H1 (cell line): ENCODE results near the gene SPEM1. TPM values are rescaled to one million over a fixed set of nuclear protein-coding genes. Genes with fewer than 3 reads are reported as not detected.

Experiments
- CTCF ChIA-PET: fragments of 300-600 bp; sonication (Branson Sonifier 250); formaldehyde crosslinking; loops from one replicate; lab custom pipeline; 2021; ENCODE audit not compliant: partially characterized antibody; lab: Charles Lee
- POLR2A ChIA-PET: fragments of 300-600 bp; sonication (Branson Sonifier 250); formaldehyde crosslinking; loops from one replicate; lab custom pipeline; 2021; ENCODE audit warnings: inconsistent platforms; ENCODE audit not compliant: partially characterized antibody; lab: Charles Lee
- DNase-seq, 2 experiments: peaks; one replicate each; pipeline versions ENCODE4 v3.0.0 to v3.0.0-alpha.2; 2010 to 2022; ENCODE audit warnings: low spot score in 2 of 2, low read depth in 1 of 2, mixed read lengths in 1 of 2
- FAIRE-seq: peaks from 2 replicates; lab custom pipeline; 2011; peaks lifted over from hg19 to GRCh38; lab: Jason Lieb, UNC
- H2AFZ ChIP-seq: 2 replicates; pipeline ENCODE4 v1.8.1; 2012; ENCODE audit warnings: low read length, inconsistent platforms
- H2AK5ac ChIP-seq: 2 replicates; pipeline ENCODE4 v1.6.1; 2013; ENCODE audit warnings: low read depth, low read length
- H2BK120ac ChIP-seq: replicated peaks from 2 replicates; pipeline ENCODE3; 2013; ENCODE audit warnings: low read depth, low read length, inconsistent platforms
- H2BK12ac ChIP-seq: 2 replicates; pipeline ENCODE4 v1.6.1; 2013; ENCODE audit warnings: low read depth, low read length
- H2BK15ac ChIP-seq: 2 replicates; pipeline ENCODE4 v1.6.1; 2013; ENCODE audit warnings: low read length
- H2BK20ac ChIP-seq: 2 replicates; pipeline ENCODE4 v1.6.1; 2013; ENCODE audit warnings: low read length
- H2BK5ac ChIP-seq: 2 replicates; pipeline ENCODE4 v1.6.1; 2013; ENCODE audit warnings: low read depth, low read length
- H3K14ac ChIP-seq: 2 replicates; pipeline ENCODE4 v1.6.1; 2013; ENCODE audit warnings: inconsistent platforms; ENCODE audit not compliant: insufficient read length
- H3K18ac ChIP-seq: 2 replicates; pipeline ENCODE4 v1.6.1; 2013; ENCODE audit warnings: low read length; ENCODE audit errors: extremely low read depth
- H3K23ac ChIP-seq: 2 replicates; pipeline ENCODE4 v1.6.1; 2013; ENCODE audit warnings: inconsistent platforms; ENCODE audit not compliant: insufficient read length
- H3K23me2 ChIP-seq: 2 replicates; pipeline ENCODE4 v1.6.1; 2013; ENCODE audit warnings: low read depth, low read length
- H3K27ac ChIP-seq: 2 replicates; pipeline ENCODE4 v1.6.1; 2011; ENCODE audit warnings: low read depth, low read length, inconsistent platforms
- H3K27me3 ChIP-seq, 4 experiments: replicated peaks in 1 of 4; 1 replicate in 1 of 4; 2 replicates in 3 of 4; pipeline versions ENCODE4 v1.6.1 to v1.8.1; 2011 to 2013; ENCODE audit warnings: low read length in 3 of 4, mild to moderate bottlenecking in 3 of 4, inconsistent platforms in 2 of 4, mixed read lengths in 2 of 4, moderate library complexity in 1 of 4; ENCODE audit not compliant: control insufficient read depth in 3 of 4, insufficient read depth in 3 of 4; ENCODE audit errors: extremely low read depth in 1 of 4
- H3K36me3 ChIP-seq, 4 experiments: 2 replicates each; pipeline versions ENCODE4 v1.6.1 to v1.8.1; 2011 to 2013; ENCODE audit warnings: mild to moderate bottlenecking in 4 of 4, low read length in 3 of 4, moderate library complexity in 2 of 4, control low read depth in 1 of 4, inconsistent platforms in 1 of 4; ENCODE audit not compliant: insufficient read depth in 4 of 4, control insufficient read depth in 2 of 4
- H3K4ac ChIP-seq: replicated peaks from 2 replicates; pipeline ENCODE3; 2013; ENCODE audit warnings: low read length, low read depth, mixed read lengths, inconsistent platforms; ENCODE audit not compliant: insufficient read length
- H3K4me1 ChIP-seq, 4 experiments: replicated peaks in 1 of 4; 1 replicate in 1 of 4; 2 replicates in 3 of 4; pipeline versions ENCODE4 v1.6.1 to v1.8.1; 2011 to 2013; ENCODE audit warnings: low read length in 3 of 4, inconsistent platforms in 2 of 4, mixed read lengths in 1 of 4; ENCODE audit not compliant: insufficient read depth in 4 of 4, control insufficient read depth in 3 of 4
- H3K4me2 ChIP-seq, 2 experiments: 2 replicates each; pipeline versions ENCODE4 v1.6.1 to v1.8.1; 2011 to 2013; ENCODE audit warnings: low read depth in 2 of 2, low read length in 2 of 2, control low read depth in 1 of 2, inconsistent platforms in 1 of 2, mild to moderate bottlenecking in 1 of 2; ENCODE audit not compliant: insufficient read depth in 1 of 2
- H3K4me3 ChIP-seq, 4 experiments: fragments of 200-600, 300-600 bp in 1 of 4; sonication (generic), shearing (Covaris generic), sonication (Bioruptor Twin) in 1 of 4; 2 replicates each; pipeline versions ENCODE4 v1.5.1 to v1.8.1; 2011 to 2016; ENCODE audit warnings: low read length in 4 of 4, low read depth in 3 of 4, control low read depth in 2 of 4, inconsistent platforms in 2 of 4, mild to moderate bottlenecking in 2 of 4, mixed read lengths in 1 of 4, moderate library complexity in 1 of 4; ENCODE audit not compliant: insufficient read depth in 2 of 4; ENCODE audit errors: extremely low read depth in 1 of 4
- H3K56ac ChIP-seq: replicated peaks from 2 replicates; pipeline ENCODE3; 2013; ENCODE audit warnings: low read depth, mild to moderate bottlenecking, mixed read lengths, low read length, inconsistent platforms; ENCODE audit not compliant: insufficient read length
- H3K79me1 ChIP-seq: 2 replicates; pipeline ENCODE4 v1.6.1; 2013; ENCODE audit warnings: low read depth, low read length, control low read depth
- H3K79me2 ChIP-seq, 2 experiments: 2 replicates each; pipeline versions ENCODE4 v1.6.1 to v1.8.1; 2012 to 2013; ENCODE audit warnings: low read length in 2 of 2, mild to moderate bottlenecking in 2 of 2, inconsistent platforms in 1 of 2; ENCODE audit not compliant: insufficient read depth in 2 of 2, control insufficient read depth in 1 of 2
- H3K9ac ChIP-seq, 4 experiments: replicated peaks in 1 of 4; 1 replicate in 1 of 4; 2 replicates in 3 of 4; pipeline versions ENCODE4 v1.6.1 to v1.8.1; 2011 to 2013; ENCODE audit warnings: low read depth in 3 of 4, low read length in 3 of 4, control low read depth in 2 of 4, mild to moderate bottlenecking in 2 of 4, moderate library complexity in 2 of 4, inconsistent platforms in 1 of 4; ENCODE audit errors: extremely low read depth in 1 of 4
- H3K9me3 ChIP-seq, 2 experiments: 2 replicates each; pipeline versions ENCODE4 v1.6.1 to v1.8.1; 2012 to 2013; ENCODE audit warnings: mild to moderate bottlenecking in 2 of 2, moderate library complexity in 2 of 2, control low read depth in 1 of 2, inconsistent platforms in 1 of 2, low read depth in 1 of 2, low read length in 1 of 2, mixed read lengths in 1 of 2; ENCODE audit not compliant: insufficient read depth in 2 of 2
- H4K20me1 ChIP-seq, 2 experiments: replicated peaks in 1 of 2; 2 replicates each; pipeline versions ENCODE3 to v1.8.1; 2011 to 2013; ENCODE audit warnings: inconsistent platforms in 2 of 2, low read length in 2 of 2, mild to moderate bottlenecking in 1 of 2; ENCODE audit not compliant: insufficient read depth in 2 of 2, control insufficient read depth in 1 of 2
- H4K5ac ChIP-seq: 2 replicates; pipeline ENCODE4 v1.6.1; 2013; ENCODE audit warnings: low read length, low read depth, mixed read lengths, inconsistent platforms; ENCODE audit not compliant: insufficient read length
- H4K8ac ChIP-seq: 2 replicates; pipeline ENCODE4 v1.8.0; 2013; ENCODE audit warnings: mild to moderate bottlenecking, moderate library complexity, low read length, inconsistent platforms; ENCODE audit not compliant: insufficient read depth; ENCODE audit errors: extremely low read depth
- H4K91ac ChIP-seq: replicated peaks from 2 replicates; pipeline ENCODE3; 2013; ENCODE audit warnings: low read length, mixed read lengths, inconsistent platforms; ENCODE audit not compliant: insufficient read length
- HDAC6 ChIP-seq: IDR thresholded peaks from one replicate; pipeline ENCODE4 v1.7.1; 2012; ENCODE audit warnings: low read depth, mild to moderate bottlenecking, inconsistent platforms, low read length, moderate library complexity
- ZNF274 ChIP-seq: IDR thresholded peaks from 2 replicates; pipeline ENCODE4 v1.7.0; 2012; ENCODE audit warnings: low read length, borderline replicate concordance; ENCODE audit errors: extremely low read depth
- WGBS, 2 experiments: shearing (Covaris generic) in 1 of 2; methylation state at CpG; one replicate each; pipeline versions ENCODE4 v1.1.6 to v1.1.7; 2013 to 2015; ENCODE audit warnings: low lambda C conversion rate in 2 of 2, mixed read lengths in 2 of 2, inconsistent platforms in 1 of 2, low coverage in 1 of 2, missing lambda C conversion rate in 1 of 2; ENCODE audit not compliant: insufficient replicate concordance in 2 of 2, insufficient coverage in 1 of 2, insufficient read length in 1 of 2; ENCODE audit errors: extremely low coverage in 1 of 2, missing lambda C conversion rate in 1 of 2; 5-methylcytosine and 5-hydroxymethylcytosine counted together
- polyA plus RNA-seq, 7 experiments: library from polyadenylated mRNA; depleted of rRNA in 3 of 7; stranded (reverse) in 5 of 7; unstranded in 2 of 7; fragments of >200 nt in 5 of 7; fragments of 200-250 nt in 2 of 7; gene quantifications; 1 replicate in 5 of 7; 2 replicates in 1 of 7; 4 replicates in 1 of 7; pipeline versions ENCODE4 v1.2.1 to v1.2.3, GENCODE V29; 2011 to 2013; ENCODE audit warnings: missing spikeins in 2 of 7, mixed read lengths in 2 of 7
- total RNA-seq: library from RNA; stranded (reverse); fragmentation: NEBNext Ultra II Directional; extraction: Animal tissue kit (Norgen Biotek cat#: 25700); gene quantifications from 2 replicates; pipeline ENCODE4 v1.2.1, GENCODE V29; 2021

Gene SPEM1
- total and polyA plus RNA-seq, 2 of the 8 experiments (the other 6 are each of a cell fraction or from before 2014, with no cell fraction given): not detected

- Histone ChIP-seq H3K9ac (no peak overlapping the region), H3K4ac (no peak overlapping the region), H3K4me2 (no peak overlapping the region), H3K36me3 (peaks cover 2 to 36% (median 22%) of the 10 kb centered on the region in 4 experiments; a peak in 6 of 8 replicates), H3K23me2 (peaks cover 4% of the 10 kb centered on the region; the same call in 1 of the 2 replicates), H3K14ac (no peak overlapping the region), H3K4me1 (peaks cover 0 to 14% (median 10%) of the 10 kb centered on the region in 4 experiments; a peak in 5 of 7 replicates), H2AFZ (no peak overlapping the region), H2BK120ac (no peak overlapping the region), H2BK15ac (no peak overlapping the region), H3K79me2 (peaks cover 0 to 5% of the 10 kb centered on the region in 2 experiments; a peak in 1 of 4 replicates), H2BK20ac (no peak overlapping the region), H2BK5ac (no peak overlapping the region), H3K23ac (no peak overlapping the region), H3K18ac (no peak overlapping the region), H3K9me3 (no peaks in the 10 kb centered on the region), H4K8ac (no peak overlapping the region), H3K79me1 (0 out of 2 replicates have a peak, but pooled peaks cover 2% of the 10 kb centered on the region), H2AK5ac (no peak overlapping the region), H3K4me3 (no peak overlapping the region), H4K91ac (no peak overlapping the region), H4K5ac (no peak overlapping the region), H2BK12ac (no peak overlapping the region), H3K27me3 (no peaks in the 10 kb centered on the region), H4K20me1 (peaks cover 2 to 20% of the 10 kb centered on the region in 2 experiments), H3K56ac (no peak overlapping the region), H3K27ac (no peak overlapping the region)
- FAIRE-seq (no peak), DNase-seq (no peak)
- ChIA-PET POLR2A (interaction anchor here (1.0 to 1.6 kb wide), 6 partner anchors 9 to 75 kb away, joined by 3 to 4 read pairs (median 4); partner anchors contain the start of gene ACAP1), CTCF (interaction anchor here (1.0 to 1.6 kb wide), 4 partner anchors 11 to 75 kb away, joined by 3 to 4 read pairs (median 4); no protein-coding TSS in a partner anchor)
- no peak for TF ChIP-seq HDAC6
- no peak for TF ChIP-seq ZNF274
- WGBS, 2 experiments: 93% methylated on average over 4 of the region's 8 CpGs; no CpG with 5 or more reads in 1 of the 2 experiments
Observed at GRCh38 chr17:7411427-7411750, 8.7 kb upstream of the SPEM1 start.
